ENCODE results near the gene SAXO2. TPM values are rescaled to one million over a fixed set of nuclear protein-coding genes. Genes with fewer than 3 reads are reported as not detected.

Gene SAXO2
- total and polyA plus RNA-seq, 2 donors (not counting 3 experiments of a cell fraction or from before 2014, with no cell fraction given): 0.98 to 5.2 TPM

- no peak overlapping the region for H3K4me3 ChIP-seq (replicated peaks in 1 of 3; ENCODE audit: insufficient read depth in 1 of 3, low read depth in 1 of 3, low read length in 3 of 3)
- FAIRE-seq (no peak), DNase-seq (ENCODE audit: low read depth, low spot score) (no peak)
- POLR2A ChIA-PET: no interaction called here
- H4K20me1 ChIP-seq (replicated peaks; ENCODE audit: control insufficient read depth, extremely low read depth, insufficient read depth, low read length): no peaks in the 10 kb centered on the region
- intact Hi-C loops (cut with micrococcal nuclease) (no loop called here), dilution Hi-C loops (cut with MboI; ENCODE audit: extremely low pct_ligation_motif_present, low sequenced_read_pairs) (no loop called here)
- no peak overlapping the region for H3K27ac ChIP-seq (ENCODE audit: insufficient read depth, low read depth, low read length)
- H3K4me1 ChIP-seq (ENCODE audit: control insufficient read depth, extremely low read depth, insufficient read depth, low read length): no peaks in the 10 kb centered on the region
- no peaks in the 10 kb centered on the region for H3K79me2 ChIP-seq (ENCODE audit: control insufficient read depth, insufficient read depth, low read length)
- H3K9me1 ChIP-seq (replicated peaks; ENCODE audit: control insufficient read depth, extremely low read depth, insufficient read depth, low read length): no peaks in the 10 kb centered on the region
- no peak overlapping the region for H3K9ac ChIP-seq (replicated peaks; ENCODE audit: extremely low read depth, insufficient read depth, low read length)
- no peaks in the 10 kb centered on the region for H3K27me3 ChIP-seq (ENCODE audit: control insufficient read depth in 2 of 2, insufficient read depth in 2 of 2, low read length in 2 of 2)
- no peak overlapping the region for H3K4me2 ChIP-seq (ENCODE audit: insufficient read depth, low read length)
- no TSS peak for BruUV-seq (replicated peaks)
- CTCF ChIA-PET: no interaction called here
- H3K36me3 ChIP-seq (ENCODE audit: control insufficient read depth in 2 of 2, extremely low read depth in 1 of 2, insufficient read depth in 2 of 2, low read length in 2 of 2): no peaks in the 10 kb centered on the region
- H3K9me3 ChIP-seq (replicated peaks; ENCODE audit: control insufficient read depth, insufficient read depth, low read length): no peaks in the 10 kb centered on the region
- no peak overlapping the region for H2AFZ ChIP-seq (ENCODE audit: low read depth, low read length)
- TF ChIP-seq FOS (IDR thresholded peaks at IDR 0.05; ENCODE audit: borderline replicate concordance, insufficient read depth, low read length): no peak
- TF ChIP-seq, protein P1, sequence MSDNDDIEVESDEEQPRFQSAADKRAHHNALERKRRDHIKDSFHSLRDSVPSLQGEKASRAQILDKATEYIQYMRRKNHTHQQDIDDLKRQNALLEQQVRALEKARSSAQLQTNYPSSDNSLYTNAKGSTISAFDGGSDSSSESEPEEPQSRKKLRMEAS (IDR thresholded peaks at IDR 0.05; ENCODE audit: insufficient read depth, insufficient read length): no peak
- TF ChIP-seq MYC (IDR thresholded peaks at IDR 0.05; ENCODE audit: low read depth, low read length): no peak
These were observed 43.0 kb downstream of the SAXO2 start for GRCh38 chr15:82305621-82306048.

GRCh38 chr15:82306791-82307713 lies 44.4 kb downstream of the SAXO2 start:
- BruUV-seq (replicated peaks): no TSS peak
- H3K27me3 ChIP-seq (ENCODE audit: control insufficient read depth in 2 of 2, insufficient read depth in 2 of 2, low read length in 2 of 2): no peaks in the 10 kb centered on the region
- H3K36me3 ChIP-seq (ENCODE audit: control insufficient read depth in 2 of 2, extremely low read depth in 1 of 2, insufficient read depth in 2 of 2, low read length in 2 of 2): no peaks in the 10 kb centered on the region
- intact Hi-C loops (cut with micrococcal nuclease) (no loop called here), dilution Hi-C loops (cut with MboI; ENCODE audit: extremely low pct_ligation_motif_present, low sequenced_read_pairs) (no loop called here)
- TF ChIP-seq, protein P1 (IDR thresholded peaks at IDR 0.05; ENCODE audit: insufficient read depth, insufficient read length): no peak
- TF ChIP-seq FOS (IDR thresholded peaks at IDR 0.05; ENCODE audit: borderline replicate concordance, insufficient read depth, low read length) (no peak), MYC (IDR thresholded peaks at IDR 0.05; ENCODE audit: low read depth, low read length) (no peak)
- no peak overlapping the region for H3K27ac ChIP-seq (ENCODE audit: insufficient read depth, low read depth, low read length)
- POLR2A ChIA-PET: no interaction called here
- no peaks in the 10 kb centered on the region for H3K4me1 ChIP-seq (ENCODE audit: control insufficient read depth, extremely low read depth, insufficient read depth, low read length)
- H3K9ac ChIP-seq (replicated peaks; ENCODE audit: extremely low read depth, insufficient read depth, low read length): no peak overlapping the region
- no peak overlapping the region for H3K4me3 ChIP-seq (replicated peaks in 1 of 3; ENCODE audit: insufficient read depth in 1 of 3, low read depth in 1 of 3, low read length in 3 of 3)
- H3K9me3 ChIP-seq (replicated peaks; ENCODE audit: control insufficient read depth, insufficient read depth, low read length): no peaks in the 10 kb centered on the region
- no peak overlapping the region for H3K4me2 ChIP-seq (ENCODE audit: insufficient read depth, low read length)
- CTCF ChIA-PET: no interaction called here
- H3K9me1 ChIP-seq (replicated peaks; ENCODE audit: control insufficient read depth, extremely low read depth, insufficient read depth, low read length): no peaks in the 10 kb centered on the region
- DNase-seq (ENCODE audit: low read depth, low spot score): no peak
- no peaks in the 10 kb centered on the region for H3K79me2 ChIP-seq (ENCODE audit: control insufficient read depth, insufficient read depth, low read length)
- no peaks in the 10 kb centered on the region for H4K20me1 ChIP-seq (replicated peaks; ENCODE audit: control insufficient read depth, extremely low read depth, insufficient read depth, low read length)
- FAIRE-seq: no peak
- no peak overlapping the region for H2AFZ ChIP-seq (ENCODE audit: low read depth, low read length)
